HEK293 (cell line): ENCODE measurements around the gene VAT1L.

Source experiments
- CTCF ChIA-PET: fragments of 350-600 bp; formaldehyde crosslinking; extraction: SDS; loops from one replicate; lab custom pipeline; 2021; ENCODE audit warnings: antibody characterized with exemption; lab: Yijun Ruan, JAX
- POLR2A ChIA-PET: fragments of 300-600 bp; formaldehyde crosslinking; extraction: SDS; loops from one replicate; lab custom pipeline; 2020; ENCODE audit warnings: antibody characterized with exemption, inconsistent platforms; lab: Yijun Ruan, JAX
- H3K27ac ChIP-seq: fragments of 200-500 bp; sonication (Bioruptor generic); 2 replicates; pipeline ENCODE4 v1.5.1; 2014; ENCODE audit warnings: low read depth, low read length, control low read depth, inconsistent platforms; ENCODE audit errors: extremely low read depth
- H3K36me3 ChIP-seq, 2 experiments: fragments of 200-500 bp in 1 of 2; sonication (Bioruptor generic) in 1 of 2; 1 replicate in 1 of 2; 2 replicates in 1 of 2; pipeline ENCODE4 v1.5.1; 2014 to 2017; ENCODE audit warnings: inconsistent platforms in 2 of 2, low read length in 2 of 2; ENCODE audit not compliant: control insufficient read depth in 2 of 2, insufficient read depth in 1 of 2
- H3K4me1 ChIP-seq: fragments of 200-500 bp; sonication (Bioruptor generic); 2 replicates; pipeline ENCODE4 v1.5.1; 2014; ENCODE audit warnings: mild to moderate bottlenecking, low read length, inconsistent platforms; ENCODE audit not compliant: control insufficient read depth, insufficient read depth
- H3K4me3 ChIP-seq: 2 replicates; pipeline ENCODE4 v1.5.1; 2011; ENCODE audit warnings: low read depth, mild to moderate bottlenecking, control low read depth, low read length, moderate library complexity
- H3K9me3 ChIP-seq: fragments of 200-500 bp; sonication (Bioruptor generic); 2 replicates; pipeline ENCODE4 v1.5.1; 2014; ENCODE audit warnings: low read depth, low read length, inconsistent platforms; ENCODE audit not compliant: control insufficient read depth, insufficient read depth
- GFI1B ChIP-seq: fragments of 450-650 bp; formaldehyde crosslinking; IDR thresholded peaks from 2 replicates; pipeline ENCODE4 v1.5.1; 2016; ENCODE audit warnings: missing biosample characterization, missing genetic modification characterization
- HOXD13 ChIP-seq: sonication (generic); formaldehyde crosslinking; IDR thresholded peaks from 2 replicates; pipeline ENCODE4 v1.8.0; 2022; ENCODE audit warnings: missing genetic modification reagents, borderline replicate concordance
- MYNN ChIP-seq: fragments of 450-650 bp; formaldehyde crosslinking; IDR thresholded peaks from 2 replicates; pipeline ENCODE4 v1.5.1; 2016; ENCODE audit warnings: missing biosample characterization, missing genetic modification characterization, borderline replicate concordance
- MZF1 ChIP-seq: fragments of 450-650 bp; formaldehyde crosslinking; IDR thresholded peaks from 2 replicates; pipeline ENCODE4 v1.5.1; 2017; ENCODE audit warnings: missing biosample characterization, missing genetic modification characterization, borderline replicate concordance
- OVOL3 ChIP-seq: fragments of 450-650 bp; formaldehyde crosslinking; IDR thresholded peaks from 2 replicates; pipeline ENCODE4 v1.5.1; 2016; ENCODE audit warnings: missing biosample characterization, missing genetic modification characterization
- ZBTB10 ChIP-seq: fragments of 450-650 bp; formaldehyde crosslinking; IDR thresholded peaks from 2 replicates; pipeline ENCODE4 v1.5.1; 2016; ENCODE audit warnings: missing biosample characterization, missing genetic modification characterization
- ZBTB11 ChIP-seq: fragments of 450-650 bp; formaldehyde crosslinking; conservative IDR thresholded peaks from 2 replicates; pipeline ENCODE4 v1.5.1; 2016; ENCODE audit warnings: low read depth, missing biosample characterization, missing genetic modification characterization
- ZBTB20 ChIP-seq: fragments of 450-650 bp; formaldehyde crosslinking; IDR thresholded peaks from 2 replicates; pipeline ENCODE4 v1.5.1; 2016; ENCODE audit warnings: missing biosample characterization, missing genetic modification characterization
- ZBTB7A ChIP-seq: fragments of 450-650 bp; formaldehyde crosslinking; IDR thresholded peaks from 2 replicates; pipeline ENCODE4 v1.5.1; 2016; ENCODE audit warnings: low read depth, missing biosample characterization, missing genetic modification characterization
- ZNF121 ChIP-seq: fragments of 450-650 bp; formaldehyde crosslinking; IDR thresholded peaks from 2 replicates; pipeline ENCODE4 v1.5.1; 2016; ENCODE audit warnings: missing biosample characterization, missing genetic modification characterization
- ZNF133 ChIP-seq: fragments of 450-650 bp; formaldehyde crosslinking; IDR thresholded peaks from 2 replicates; pipeline ENCODE4 v1.5.1; 2016; ENCODE audit warnings: missing biosample characterization, missing genetic modification characterization
- ZNF175 ChIP-seq: fragments of 450-650 bp; formaldehyde crosslinking; IDR thresholded peaks from 2 replicates; pipeline ENCODE4 v1.5.1; 2016; ENCODE audit warnings: missing biosample characterization, missing genetic modification characterization
- ZNF202 ChIP-seq: fragments of 450-650 bp; formaldehyde crosslinking; IDR thresholded peaks from 2 replicates; pipeline ENCODE4 v1.5.1; 2016; ENCODE audit warnings: missing biosample characterization, missing genetic modification characterization, borderline replicate concordance
- ZNF23 ChIP-seq: fragments of 450-650 bp; formaldehyde crosslinking; IDR thresholded peaks from 2 replicates; pipeline ENCODE4 v1.5.1; 2016; ENCODE audit warnings: missing biosample characterization, missing genetic modification characterization, borderline replicate concordance
- ZNF266 ChIP-seq: fragments of 450-650 bp; formaldehyde crosslinking; IDR thresholded peaks from 2 replicates; pipeline ENCODE4 v1.5.1; 2016; ENCODE audit warnings: missing biosample characterization, missing genetic modification characterization, low read depth
- ZNF292 ChIP-seq: fragments of 450-650 bp; formaldehyde crosslinking; IDR thresholded peaks from 2 replicates; pipeline ENCODE4 v1.5.1; 2016; ENCODE audit warnings: low read depth, missing biosample characterization, missing genetic modification characterization, borderline replicate concordance
- ZNF423 ChIP-seq: fragments of 450-650 bp; formaldehyde crosslinking; IDR thresholded peaks from 2 replicates; pipeline ENCODE4 v1.5.1; 2016; ENCODE audit warnings: missing biosample characterization, missing genetic modification characterization
- ZNF513 ChIP-seq: fragments of 450-650 bp; IDR thresholded peaks from 2 replicates; pipeline ENCODE4 v1.5.1; 2018; ENCODE audit warnings: missing biosample characterization, missing genetic modification characterization
- ZNF677 ChIP-seq: fragments of 450-650 bp; IDR thresholded peaks from 2 replicates; pipeline ENCODE4 v1.5.0; 2018; ENCODE audit warnings: missing biosample characterization, mild to moderate bottlenecking, missing genetic modification characterization, moderate library complexity
- ZNF692 ChIP-seq: fragments of 450-650 bp; formaldehyde crosslinking; IDR thresholded peaks from 2 replicates; pipeline ENCODE4 v1.5.1; 2016; ENCODE audit warnings: missing biosample characterization, missing genetic modification characterization
- ZNF837 ChIP-seq: fragments of 450-650 bp; formaldehyde crosslinking; IDR thresholded peaks from 2 replicates; pipeline ENCODE4 v1.5.1; 2016; ENCODE audit warnings: missing biosample characterization, missing genetic modification characterization

Gene VAT1L

GRCh38 chr16:77767211-77767610 is 21.2 kb upstream of the VAT1L start (continued):
- no peak for TF ChIP-seq ZNF692
- TF ChIP-seq ZNF133 (tag by site-specific recombination) = no peak
- TF ChIP-seq ZBTB11 (tag by site-specific recombination) = no peak

- H3K36me3 ChIP-seq = no peaks in the 10 kb centered on the region
- no peak overlapping the region for H3K27ac ChIP-seq
- no peaks in the 10 kb centered on the region for H3K4me1 ChIP-seq
- ChIA-PET CTCF (interaction anchor here (0.7 kb wide), 1 partner anchor 63 kb away, joined by 3 read pairs; no protein-coding TSS in a partner anchor), POLR2A (no interaction called here)
- TF ChIP-seq GFI1B = no peak
- no peak for TF ChIP-seq OVOL3
- no peak for TF ChIP-seq HOXD13
- TF ChIP-seq ZNF266 (tag by site-specific recombination) = no peak
- no peak for TF ChIP-seq ZNF837
- TF ChIP-seq MZF1 (tag by site-specific recombination) = no peak
- TF ChIP-seq ZBTB20 (tag by site-specific recombination) = no peak
- TF ChIP-seq ZNF292 (tag by site-specific recombination) = no peak
- TF ChIP-seq ZNF513 = no peak
- TF ChIP-seq ZNF121 (tag by site-specific recombination) = no peak
- no peak for TF ChIP-seq ZNF23 (tag by site-specific recombination)
- TF ChIP-seq ZNF202 (tag by site-specific recombination) = no peak
- no peak for TF ChIP-seq ZNF423 (tag by site-specific recombination)
- TF ChIP-seq ZBTB10 (tag by site-specific recombination) = no peak
- TF ChIP-seq ZBTB7A = no peak
- no peak for TF ChIP-seq ZNF677
- no peak for TF ChIP-seq ZNF175 (tag by site-specific recombination)
- no peak for TF ChIP-seq MYNN (tag by site-specific recombination)
- no peak overlapping the region for H3K4me3 ChIP-seq
- H3K9me3 ChIP-seq = no peaks in the 10 kb centered on the region
Measured at GRCh38 chr16:77767826-77768225, 20.5 kb upstream of the VAT1L start.
